Rectal smooth muscle tissue (tissue), 1 donor: Measurements from ENCODE around the gene PI16.

Experiments used
- H3K27ac ChIP-seq: one replicate; pipeline ENCODE4 v1.7.0; 2013; ENCODE audit warnings: low read depth, low read length, inconsistent platforms
- H3K27me3 ChIP-seq: one replicate; pipeline ENCODE4 v1.7.0; 2013; ENCODE audit warnings: low read length; ENCODE audit not compliant: control insufficient read depth, insufficient read depth
- H3K36me3 ChIP-seq: one replicate; pipeline ENCODE4 v1.7.0; 2013; ENCODE audit warnings: low read length; ENCODE audit not compliant: control insufficient read depth, insufficient read depth
- H3K4me1 ChIP-seq: one replicate; pipeline ENCODE4 v1.7.0; 2013; ENCODE audit warnings: low read length; ENCODE audit not compliant: control insufficient read depth, insufficient read depth
- H3K4me3 ChIP-seq: one replicate; pipeline ENCODE4 v1.7.0; 2013; ENCODE audit warnings: low read length
- H3K9ac ChIP-seq: one replicate; pipeline ENCODE4 v1.7.0; 2013; ENCODE audit warnings: low read length

The PI16 gene

DNA sequence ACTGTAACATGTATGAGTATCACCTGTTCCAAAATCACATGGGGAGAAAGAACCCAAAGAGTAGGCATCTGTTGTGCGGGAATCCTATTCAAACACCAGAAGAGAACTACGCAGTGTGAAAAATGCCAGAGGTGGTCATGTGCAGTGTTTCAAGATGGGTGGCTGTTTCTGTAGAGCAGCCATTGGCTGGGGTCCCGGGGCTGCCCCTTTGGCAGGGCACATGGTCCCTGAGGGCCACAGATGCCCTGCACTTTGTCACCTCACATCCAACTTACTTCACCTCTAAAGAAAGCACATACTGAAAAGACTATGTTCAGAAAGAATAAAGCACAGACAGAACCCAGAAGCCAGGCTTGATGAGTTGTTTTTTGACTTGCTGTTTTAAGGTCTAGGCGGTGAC, 19.1 kb downstream of the PI16 start:
- Histone ChIP-seq H3K4me3 (no peak overlapping the region), H3K9ac (no peak overlapping the region), H3K4me1 (no peaks in the 10 kb centered on the region), H3K27ac (no peak overlapping the region), H3K36me3 (peaks cover 87% of the 10 kb centered on the region), H3K27me3 (no peaks in the 10 kb centered on the region)

GRCh38 chr6:36975231-36976006, 20.9 kb downstream of the PI16 start:
- no peak overlapping the region for H3K27ac ChIP-seq
- H3K27me3 ChIP-seq: no peaks in the 10 kb centered on the region
- H3K36me3 ChIP-seq: peaks cover 71% of the 10 kb centered on the region
- peaks cover 3% of the 10 kb centered on the region for H3K4me1 ChIP-seq
- H3K4me3 ChIP-seq: no peak overlapping the region
- no peak overlapping the region for H3K9ac ChIP-seq

DNA sequence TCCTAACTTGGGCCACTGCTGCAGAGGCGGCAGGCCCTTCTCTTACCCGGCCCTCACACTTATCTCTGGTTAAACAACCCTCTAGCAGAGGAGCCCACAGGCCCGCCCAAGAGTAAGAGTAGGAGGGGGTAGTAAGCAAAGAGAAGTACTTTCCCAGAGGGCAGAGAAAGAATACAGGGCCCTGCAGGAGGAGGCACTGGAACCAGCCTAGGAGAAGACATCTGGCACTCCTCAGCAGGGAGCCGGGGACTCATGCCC, 21.4 kb downstream of the PI16 start:
- no peak overlapping the region for H3K4me3 ChIP-seq
- H3K9ac ChIP-seq: no peak overlapping the region
- H3K27ac ChIP-seq: no peak overlapping the region
- H3K27me3 ChIP-seq: no peaks in the 10 kb centered on the region
- peaks cover 3% of the 10 kb centered on the region for H3K4me1 ChIP-seq
- H3K36me3 ChIP-seq: peaks cover 66% of the 10 kb centered on the region

GRCh38 chr6:36976509-36976908, 22.0 kb downstream of the PI16 start:
- Histone ChIP-seq H3K36me3 (peaks cover 61% of the 10 kb centered on the region), H3K27ac (no peak overlapping the region), H3K4me1 (peaks cover 3% of the 10 kb centered on the region), H3K9ac (no peak overlapping the region), H3K27me3 (no peaks in the 10 kb centered on the region), H3K4me3 (no peak overlapping the region)

DNA sequence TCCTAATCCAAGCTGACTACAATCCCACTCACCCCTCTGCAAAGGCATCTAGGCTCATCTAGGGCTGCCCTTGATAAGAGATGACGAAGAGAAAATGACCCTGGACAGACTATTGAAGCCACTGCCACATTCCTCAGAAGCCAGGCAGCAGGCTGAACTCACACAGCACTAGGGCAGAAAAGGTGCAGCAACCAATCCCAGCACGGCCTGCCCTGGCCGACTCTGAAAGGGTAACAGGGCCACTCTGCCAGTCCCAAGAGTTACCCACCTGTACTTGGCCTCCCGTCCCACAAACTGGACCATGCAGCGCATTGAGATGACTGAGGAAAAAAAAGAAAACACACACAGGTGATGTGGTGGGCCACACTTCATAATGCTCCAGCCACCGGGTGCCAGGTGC, 22.4 kb downstream of the PI16 start:
- H3K27me3 ChIP-seq: no peaks in the 10 kb centered on the region
- no peak overlapping the region for H3K4me3 ChIP-seq
- H3K27ac ChIP-seq: no peak overlapping the region
- H3K9ac ChIP-seq: no peak overlapping the region
- H3K36me3 ChIP-seq: peaks cover 57% of the 10 kb centered on the region
- H3K4me1 ChIP-seq: peaks cover 3% of the 10 kb centered on the region

DNA sequence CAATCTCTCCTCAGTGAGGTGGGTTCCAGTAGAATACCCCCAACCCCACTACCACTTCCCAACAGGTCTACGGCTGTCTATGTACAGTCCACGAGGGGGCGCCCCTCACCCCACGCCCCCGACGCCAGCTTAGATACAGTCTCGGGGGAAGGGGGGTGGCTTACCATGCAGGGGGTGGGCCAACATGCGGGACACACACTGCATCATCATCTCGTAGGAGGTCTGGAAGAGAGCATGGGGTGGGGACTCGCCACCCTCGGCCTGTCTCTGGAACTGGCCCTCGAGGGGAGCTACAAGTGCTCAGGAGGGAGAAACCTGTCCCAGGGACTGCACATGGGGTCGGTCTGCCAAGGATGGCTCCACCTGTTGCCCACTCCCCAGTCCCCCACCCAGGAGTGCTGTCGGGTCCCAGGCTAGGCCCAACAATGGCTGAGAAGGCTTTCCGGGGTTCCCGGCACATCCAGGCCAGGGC, 23.0 kb downstream of the PI16 start:
- Histone ChIP-seq H3K4me3 (no peak overlapping the region), H3K27ac (no peak overlapping the region), H3K36me3 (peaks cover 51% of the 10 kb centered on the region), H3K4me1 (peaks cover 3% of the 10 kb centered on the region), H3K9ac (no peak overlapping the region), H3K27me3 (no peaks in the 10 kb centered on the region)

GRCh38 chr6:36978421-36979346, 24.1 kb downstream of the PI16 start:
- no peaks in the 10 kb centered on the region for H3K27me3 ChIP-seq
- peaks cover 44% of the 10 kb centered on the region for H3K36me3 ChIP-seq
- peaks cover 4% of the 10 kb centered on the region for H3K4me1 ChIP-seq
- H3K27ac ChIP-seq: no peak overlapping the region
- no peak overlapping the region for H3K9ac ChIP-seq
- no peak overlapping the region for H3K4me3 ChIP-seq

DNA sequence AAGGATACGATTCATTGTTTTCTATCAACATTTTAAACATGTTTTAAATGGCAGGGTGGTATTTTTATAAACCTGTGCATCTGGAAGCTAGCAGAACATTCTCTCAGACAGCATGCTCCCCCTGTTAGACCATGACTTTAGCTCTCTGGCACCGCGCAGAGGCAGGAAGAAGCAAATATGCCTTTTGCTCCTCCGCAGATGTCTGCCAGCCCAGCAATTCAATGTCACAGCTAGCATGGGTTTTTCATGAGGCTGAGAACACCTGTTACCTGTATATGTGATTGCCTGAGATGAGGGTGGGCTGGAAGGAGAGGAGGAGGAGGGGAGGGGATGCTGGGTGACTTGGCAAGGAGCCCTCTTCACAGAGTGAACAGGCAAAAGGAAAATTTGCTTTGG, 24.8 kb downstream of the PI16 start:
- no peaks in the 10 kb centered on the region for H3K27me3 ChIP-seq
- H3K36me3 ChIP-seq: peaks cover 41% of the 10 kb centered on the region
- H3K4me3 ChIP-seq: no peak overlapping the region
- H3K4me1 ChIP-seq: peaks cover 10% of the 10 kb centered on the region
- H3K9ac ChIP-seq: no peak overlapping the region
- no peak overlapping the region for H3K27ac ChIP-seq

- Histone ChIP-seq H3K27ac (no peak overlapping the region), H3K4me1 (peaks cover 13% of the 10 kb centered on the region), H3K27me3 (no peaks in the 10 kb centered on the region), H3K9ac (no peak overlapping the region), H3K36me3 (peaks cover 34% of the 10 kb centered on the region), H3K4me3 (no peak overlapping the region)
These were observed 25.6 kb downstream of the PI16 start for GRCh38 chr6:36980129-36980528.

GRCh38 chr6:36980876-36981619, 26.5 kb downstream of the PI16 start:
- no peak overlapping the region for H3K9ac ChIP-seq
- H3K27ac ChIP-seq: no peak overlapping the region
- no peak overlapping the region for H3K4me3 ChIP-seq
- H3K36me3 ChIP-seq: peaks cover 26% of the 10 kb centered on the region
- H3K4me1 ChIP-seq: peaks cover 13% of the 10 kb centered on the region
- H3K27me3 ChIP-seq: no peaks in the 10 kb centered on the region

DNA sequence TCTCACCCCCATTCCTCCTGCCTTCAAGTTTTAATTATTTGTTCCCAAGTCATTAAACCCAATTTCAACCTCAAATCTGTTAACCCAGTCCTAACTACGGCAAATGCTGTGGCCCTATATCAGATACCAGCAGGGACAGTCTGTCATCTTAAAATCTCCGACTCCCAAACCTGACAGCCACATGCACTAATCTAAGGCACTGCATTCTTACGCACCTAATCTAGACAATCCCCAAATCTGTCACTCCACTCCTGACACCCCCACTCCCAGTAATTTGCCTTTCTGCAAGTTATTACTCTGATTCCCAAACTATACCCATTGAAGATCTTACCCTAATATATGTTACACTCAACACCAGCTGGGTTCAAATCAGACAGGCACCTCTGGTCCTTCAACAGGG, 29.0 kb downstream of the PI16 start:
- Histone ChIP-seq H3K4me1 (peaks cover 18% of the 10 kb centered on the region), H3K4me3 (no peak overlapping the region), H3K9ac (no peak overlapping the region), H3K27me3 (no peaks in the 10 kb centered on the region), H3K36me3 (peaks cover 3% of the 10 kb centered on the region), H3K27ac (no peak overlapping the region)
